ENCODE measurements around the gene OR6C76. TPM values are rescaled to one million over a fixed set of nuclear protein-coding genes. Genes with fewer than 3 reads are reported as not detected.

The OR6C76 gene
- total RNA-seq, 2 donors from 2014 or later = not detected

DNA sequence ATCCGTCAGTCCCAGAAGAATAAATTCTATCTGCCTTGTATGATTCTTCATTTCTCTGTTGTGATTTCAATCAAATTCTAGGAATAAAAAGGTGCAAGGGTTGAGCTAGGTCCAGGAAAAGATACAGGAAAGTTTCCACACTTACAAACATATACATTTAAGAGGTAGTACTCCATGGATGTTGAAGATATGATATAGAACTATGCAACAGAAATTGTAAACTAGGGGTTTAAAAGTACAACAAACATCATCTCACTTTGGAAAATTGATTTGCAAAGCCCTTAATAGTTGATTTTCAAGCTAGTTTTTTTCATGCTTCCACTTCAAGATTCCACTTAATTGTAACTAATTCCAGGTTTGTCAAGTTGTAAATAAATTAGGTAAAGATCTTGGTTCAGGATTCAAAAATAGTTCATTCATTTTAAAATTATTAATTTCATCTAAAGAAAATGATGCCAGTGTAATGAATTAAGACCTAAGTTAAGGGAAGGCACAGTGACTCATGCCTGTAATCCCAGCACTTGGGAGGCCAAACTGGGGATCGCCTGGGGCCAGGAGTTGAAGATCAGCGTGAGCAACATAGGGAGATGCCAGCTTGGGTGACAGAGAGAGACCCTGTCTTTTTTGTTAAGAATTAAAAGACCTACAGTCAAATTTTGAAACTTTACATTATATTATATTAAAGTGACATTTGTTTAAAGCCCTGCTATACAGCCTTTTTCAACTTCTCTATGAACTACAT lies 44.2 kb downstream of the OR6C76 start, which contains the start of gene OR6C70:
TSS of gene OR6C70 (minus strand) at position 51 of the 742 bp plus-strand sequence. CDS start at position 51, 0 bp downstream.
- Histone ChIP-seq H3K9me3 (ENCODE audit: control insufficient read depth, low read length) (no peaks in the 10 kb centered on the region), H3K27ac (ENCODE audit: low read depth, low read length) (no peak within 1 kb of the TSS)
- H3K4me3 Mint-ChIP-seq = no peak within 1 kb of the TSS

DNA sequence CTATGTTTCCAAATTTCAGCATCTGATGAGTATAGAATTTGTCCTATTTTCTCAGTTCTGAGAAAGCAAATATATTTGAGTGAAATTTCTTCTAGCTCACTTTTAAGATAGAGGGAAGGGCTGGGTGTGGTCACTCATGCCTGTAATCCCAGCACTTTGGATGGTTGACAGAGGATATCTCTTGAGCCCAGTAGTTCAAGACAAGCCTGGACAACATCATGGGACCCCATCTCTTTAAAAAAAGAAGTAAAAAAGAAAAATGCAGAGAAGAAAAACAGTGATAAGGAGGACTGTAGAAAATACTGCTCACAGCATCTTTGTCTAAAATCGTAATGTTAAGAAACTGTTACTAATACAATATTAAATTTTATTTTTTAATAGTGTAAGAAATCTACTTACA lies 46.2 kb downstream of the OR6C76 start:
- no peaks in the 10 kb centered on the region for H3K9me3 Mint-ChIP-seq
- Histone ChIP-seq H3K4me1 (ENCODE audit: control insufficient read depth, insufficient read depth, low read length) (no peaks in the 10 kb centered on the region), H3K4me3 (ENCODE audit: low read length) (no peak overlapping the region), H3K9me3 (ENCODE audit: control insufficient read depth, low read length) (no peaks in the 10 kb centered on the region), H3K27me3 (ENCODE audit: control insufficient read depth, insufficient read depth, low read length, poor library complexity, severe bottlenecking) (no peaks in the 10 kb centered on the region), H3K36me3 (ENCODE audit: control insufficient read depth, insufficient read depth, low read length) (no peaks in the 10 kb centered on the region), H3K9ac (ENCODE audit: extremely low read depth, low read length, poor library complexity, severe bottlenecking) (no peak overlapping the region), H3K27ac (ENCODE audit: low read depth, low read length) (no peak overlapping the region)
- DNase-seq = no peak
- TF ChIP-seq, protein P1, sequence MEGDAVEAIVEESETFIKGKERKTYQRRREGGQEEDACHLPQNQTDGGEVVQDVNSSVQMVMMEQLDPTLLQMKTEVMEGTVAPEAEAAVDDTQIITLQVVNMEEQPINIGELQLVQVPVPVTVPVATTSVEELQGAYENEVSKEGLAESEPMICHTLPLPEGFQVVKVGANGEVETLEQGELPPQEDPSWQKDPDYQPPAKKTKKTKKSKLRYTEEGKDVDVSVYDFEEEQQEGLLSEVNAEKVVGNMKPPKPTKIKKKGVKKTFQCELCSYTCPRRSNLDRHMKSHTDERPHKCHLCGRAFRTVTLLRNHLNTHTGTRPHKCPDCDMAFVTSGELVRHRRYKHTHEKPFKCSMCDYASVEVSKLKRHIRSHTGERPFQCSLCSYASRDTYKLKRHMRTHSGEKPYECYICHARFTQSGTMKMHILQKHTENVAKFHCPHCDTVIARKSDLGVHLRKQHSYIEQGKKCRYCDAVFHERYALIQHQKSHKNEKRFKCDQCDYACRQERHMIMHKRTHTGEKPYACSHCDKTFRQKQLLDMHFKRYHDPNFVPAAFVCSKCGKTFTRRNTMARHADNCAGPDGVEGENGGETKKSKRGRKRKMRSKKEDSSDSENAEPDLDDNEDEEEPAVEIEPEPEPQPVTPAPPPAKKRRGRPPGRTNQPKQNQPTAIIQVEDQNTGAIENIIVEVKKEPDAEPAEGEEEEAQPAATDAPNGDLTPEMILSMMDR (conservative IDR thresholded peaks at IDR 0.05) = no peak
- WGBS, 2 experiments (ENCODE audit: insufficient coverage in 1 of 2, insufficient read length in 1 of 2) = no CpG with 5 or more reads among the region's 1 CpG
- no peaks in the 10 kb centered on the region for H3K27me3 Mint-ChIP-seq (ENCODE audit: insufficient read depth)
- peaks cover 12% of the 10 kb centered on the region for H3K4me1 Mint-ChIP-seq
- no peak overlapping the region for H3K4me3 Mint-ChIP-seq
- H3K36me3 Mint-ChIP-seq (ENCODE audit: low read depth) = no peaks in the 10 kb centered on the region
- H3K27ac Mint-ChIP-seq = no peak overlapping the region

More for the DNA sequence above, 44.2 kb downstream of the OR6C76 start, which contains the start of gene OR6C70:
- peaks cover 12% of the 10 kb centered on the region for H3K4me1 Mint-ChIP-seq
- no peaks in the 10 kb centered on the region for H3K36me3 Mint-ChIP-seq (ENCODE audit: low read depth)
- H3K27ac Mint-ChIP-seq = no peak within 1 kb of the TSS
- TF ChIP-seq, protein P1 (conservative IDR thresholded peaks at IDR 0.05) = no peak
- no peaks in the 10 kb centered on the region for H3K9me3 Mint-ChIP-seq
- no peaks in the 10 kb centered on the region for H3K27me3 Mint-ChIP-seq (ENCODE audit: insufficient read depth)
- no peak within 1 kb of the TSS for H3K9ac ChIP-seq (ENCODE audit: extremely low read depth, low read length, poor library complexity, severe bottlenecking)
- no peaks in the 10 kb centered on the region for H3K27me3 ChIP-seq (ENCODE audit: control insufficient read depth, insufficient read depth, low read length, poor library complexity, severe bottlenecking)
- no peaks in the 10 kb centered on the region for H3K4me1 ChIP-seq (ENCODE audit: control insufficient read depth, insufficient read depth, low read length)
- H3K4me3 ChIP-seq (ENCODE audit: low read length) = no peak within 1 kb of the TSS
- no peaks in the 10 kb centered on the region for H3K36me3 ChIP-seq (ENCODE audit: control insufficient read depth, insufficient read depth, low read length)
- DNase-seq = peak; percentile 74
- WGBS, 2 experiments (ENCODE audit: insufficient coverage in 1 of 2, insufficient read length in 1 of 2) = 85 to 100% methylated on average over 1 to 2 of the region's 3 CpGs

Other genes with a start within 250 kb of the OR6C76 start
- gene OR10A7, start 205.2 kb upstream of the OR6C76 start, total RNA-seq = not detected
- gene OR6C74, start 181.6 kb upstream of the OR6C76 start, total RNA-seq = not detected
- not detected for gene OR6C6, start 129.7 kb upstream of the OR6C76 start, total RNA-seq
- gene OR6C1, start 111.9 kb upstream of the OR6C76 start, total RNA-seq = not detected
- gene OR6C3, start 95.5 kb upstream of the OR6C76 start, total RNA-seq = not detected
- not detected for gene OR6C75, start 63.3 kb upstream of the OR6C76 start, total RNA-seq
- not detected for gene OR6C65, start 25.7 kb upstream of the OR6C76 start, total RNA-seq
- gene OR6C2, start 17.8 kb downstream of the OR6C76 start, total RNA-seq = not detected
- not detected for gene OR6C70, start 43.9 kb downstream of the OR6C76 start, total RNA-seq
- not detected for gene OR6C68, start 66.1 kb downstream of the OR6C76 start, total RNA-seq
- not detected for gene OR6C4, start 123.3 kb downstream of the OR6C76 start, total RNA-seq
- gene OR2AP1, start 146.2 kb downstream of the OR6C76 start, total RNA-seq = not detected
- not detected for gene OR10P1, start 210.6 kb downstream of the OR6C76 start, total RNA-seq